Naive B cell (primary cell): Measurements from ENCODE around the gene PCBP3. TPM values are rescaled to one million over a fixed set of nuclear protein-coding genes. Genes with fewer than 3 reads are reported as not detected.
A peak's percentile ranks its signal among the peaks of the same experiment; 100 is the strongest.

Experiments
- ATAC-seq, 2 donors: fragments of 150-1000 bp; cut with Tn5 transposase; 2 replicates each; pipeline ENCODE4 v1.10.0; 2021; ENCODE audit warnings: low read depth in 2 of 2, mild to moderate bottlenecking in 2 of 2, moderate library complexity in 2 of 2
- DNase-seq: peaks from one replicate; pipeline ENCODE4 v3.0.0; 2022
- H3K27ac Mint-ChIP-seq, 6 donors: one replicate each; pipeline ENCODE4 v1.8.0; 2020 to 2022; ENCODE audit warnings: mild to moderate bottlenecking in 6 of 6, mixed read lengths in 6 of 6, moderate library complexity in 5 of 6, inconsistent platforms in 2 of 6
- H3K27me3 Mint-ChIP-seq, 3 donors: one replicate each; pipeline ENCODE4 v1.8.0; 2021 to 2022; ENCODE audit warnings: mixed read lengths in 3 of 3, mild to moderate bottlenecking in 1 of 3
- H3K36me3 Mint-ChIP-seq, 2 donors: one replicate each; pipeline ENCODE4 v1.8.0; 2020 to 2022; ENCODE audit warnings: mixed read lengths in 2 of 2, inconsistent platforms in 1 of 2, mild to moderate bottlenecking in 1 of 2
- H3K4me1 Mint-ChIP-seq, 3 donors: one replicate each; pipeline ENCODE4 v1.8.0; 2020 to 2022; ENCODE audit warnings: mixed read lengths in 3 of 3, inconsistent platforms in 1 of 3, mild to moderate bottlenecking in 1 of 3, moderate library complexity in 1 of 3
- H3K4me3 Mint-ChIP-seq, 8 donors: one replicate each; pipeline ENCODE4 v1.8.0; 2020 to 2022; ENCODE audit warnings: mild to moderate bottlenecking in 8 of 8, mixed read lengths in 8 of 8, moderate library complexity in 8 of 8, inconsistent platforms in 2 of 8
- H3K9me3 Mint-ChIP-seq, 7 donors: one replicate each; pipeline ENCODE4 v1.8.0; 2020 to 2022; ENCODE audit warnings: mixed read lengths in 7 of 7, mild to moderate bottlenecking in 5 of 7, inconsistent platforms in 2 of 7, moderate library complexity in 1 of 7
- polyA plus RNA-seq, 6 donors: library from polyadenylated mRNA; unstranded; fragments of 300-500 nt; fragmentation: Illumina TruSeq; gene quantifications; one replicate each; pipeline ENCODE4 v1.2.3, GENCODE V29; 2021; ENCODE audit warnings: low read depth in 6 of 6

PCBP3 gene
- polyA plus RNA-seq, 6 donors from 2014 or later, result 0.60 to 1.5 (median 0.93) TPM; not detected in 2

DNA sequence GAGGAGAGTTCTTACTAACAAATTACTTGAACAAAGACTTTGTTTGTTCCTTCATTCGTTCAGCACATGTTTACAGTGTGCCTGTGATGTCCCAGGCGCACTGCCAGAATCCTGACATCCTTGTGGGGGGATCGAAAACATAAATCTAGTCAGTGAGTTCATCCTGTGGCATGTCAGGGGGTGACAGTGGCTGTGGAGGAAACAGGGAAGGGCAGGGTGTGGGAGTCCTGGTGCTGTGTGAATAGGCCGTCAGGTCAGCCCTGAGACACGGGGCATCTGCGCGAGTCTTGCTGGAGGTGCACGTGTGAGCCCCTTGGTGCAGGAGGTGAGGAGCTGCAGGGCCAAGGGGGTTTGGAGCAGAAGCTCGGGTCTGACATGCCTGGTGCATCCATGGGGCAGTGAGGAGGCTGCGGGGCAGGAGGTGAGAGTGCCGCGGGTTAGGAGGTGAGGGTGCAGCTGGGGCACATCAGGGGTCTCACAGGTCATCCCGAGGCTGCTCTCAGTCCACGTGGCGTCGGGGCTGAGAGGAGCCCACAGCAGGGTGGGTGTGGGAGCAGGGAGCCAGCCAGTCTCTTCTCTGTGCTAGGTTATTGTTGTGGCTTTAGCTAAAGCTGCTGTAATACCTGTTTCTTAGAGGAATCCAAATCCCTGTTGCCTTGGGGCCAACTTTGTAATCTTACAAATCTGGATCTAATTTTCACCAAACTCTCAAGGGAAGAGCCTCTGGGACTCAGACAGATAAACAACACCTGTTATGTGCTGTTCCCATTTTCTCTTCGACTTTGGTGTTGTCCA, 93.4 kb downstream of the PCBP3 start:
- peaks cover 0 to 5% (median 0%) of the 10 kb centered on the region in 3 donors for H3K4me1 Mint-ChIP-seq
- H3K27ac Mint-ChIP-seq, result peak overlapping the region in 1 of 6 donors; percentile 53
- H3K27me3 Mint-ChIP-seq, result peaks cover 0 to 26% (median 14%) of the 10 kb centered on the region in 3 donors
- ATAC-seq (no peak), DNase-seq (no peak)
- H3K36me3 Mint-ChIP-seq, result peaks cover 0 to 10% of the 10 kb centered on the region in 2 donors
- H3K4me3 Mint-ChIP-seq, result no peak overlapping the region
- H3K9me3 Mint-ChIP-seq, result peaks cover 0 to 15% (median 3%) of the 10 kb centered on the region in 7 donors

DNA sequence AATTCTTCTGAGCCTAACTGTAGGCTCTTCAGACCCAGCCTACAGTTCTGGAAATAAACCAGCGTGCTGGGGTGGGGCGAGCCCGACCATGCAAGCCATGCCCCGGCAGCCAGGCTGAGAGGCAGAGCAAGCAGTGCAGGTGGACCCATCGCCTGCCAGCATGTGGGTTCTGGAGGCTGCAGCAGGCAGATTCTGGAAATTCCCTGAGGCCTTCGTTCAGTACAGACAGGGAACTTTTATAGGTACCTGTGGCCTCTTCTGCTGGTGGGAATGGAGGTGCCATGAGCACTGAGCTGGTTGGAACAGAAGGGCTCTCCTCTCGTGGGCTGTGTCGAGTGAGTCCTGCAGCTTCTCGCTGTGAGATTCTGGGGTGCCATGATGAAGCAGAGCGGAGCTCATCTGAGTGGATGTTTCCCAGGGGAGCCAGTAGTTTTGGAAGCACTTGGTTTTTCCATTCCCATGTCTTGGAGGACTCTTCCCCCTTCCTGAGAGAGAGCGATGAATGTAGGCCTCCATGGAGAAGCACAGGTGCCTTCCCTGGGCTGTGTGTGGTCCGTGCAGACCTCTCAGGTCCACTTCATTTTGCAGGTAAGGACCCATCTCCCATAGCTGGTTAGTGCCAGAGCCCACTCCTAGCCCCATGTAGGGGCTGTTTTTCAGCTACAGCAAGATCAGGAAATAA, 94.1 kb downstream of the PCBP3 start:
- H3K4me1 Mint-ChIP-seq, result peaks cover 0 to 5% (median 0%) of the 10 kb centered on the region in 3 donors
- peaks cover 0 to 10% of the 10 kb centered on the region in 2 donors for H3K36me3 Mint-ChIP-seq
- DNase-seq (no peak), ATAC-seq (no peak)
- H3K4me3 Mint-ChIP-seq, result no peak overlapping the region
- peaks cover 3 to 26% (median 14%) of the 10 kb centered on the region in 3 donors for H3K27me3 Mint-ChIP-seq
- H3K27ac Mint-ChIP-seq, result no peak overlapping the region
- H3K9me3 Mint-ChIP-seq, result peaks cover 0 to 9% (median 3%) of the 10 kb centered on the region in 7 donors

DNA sequence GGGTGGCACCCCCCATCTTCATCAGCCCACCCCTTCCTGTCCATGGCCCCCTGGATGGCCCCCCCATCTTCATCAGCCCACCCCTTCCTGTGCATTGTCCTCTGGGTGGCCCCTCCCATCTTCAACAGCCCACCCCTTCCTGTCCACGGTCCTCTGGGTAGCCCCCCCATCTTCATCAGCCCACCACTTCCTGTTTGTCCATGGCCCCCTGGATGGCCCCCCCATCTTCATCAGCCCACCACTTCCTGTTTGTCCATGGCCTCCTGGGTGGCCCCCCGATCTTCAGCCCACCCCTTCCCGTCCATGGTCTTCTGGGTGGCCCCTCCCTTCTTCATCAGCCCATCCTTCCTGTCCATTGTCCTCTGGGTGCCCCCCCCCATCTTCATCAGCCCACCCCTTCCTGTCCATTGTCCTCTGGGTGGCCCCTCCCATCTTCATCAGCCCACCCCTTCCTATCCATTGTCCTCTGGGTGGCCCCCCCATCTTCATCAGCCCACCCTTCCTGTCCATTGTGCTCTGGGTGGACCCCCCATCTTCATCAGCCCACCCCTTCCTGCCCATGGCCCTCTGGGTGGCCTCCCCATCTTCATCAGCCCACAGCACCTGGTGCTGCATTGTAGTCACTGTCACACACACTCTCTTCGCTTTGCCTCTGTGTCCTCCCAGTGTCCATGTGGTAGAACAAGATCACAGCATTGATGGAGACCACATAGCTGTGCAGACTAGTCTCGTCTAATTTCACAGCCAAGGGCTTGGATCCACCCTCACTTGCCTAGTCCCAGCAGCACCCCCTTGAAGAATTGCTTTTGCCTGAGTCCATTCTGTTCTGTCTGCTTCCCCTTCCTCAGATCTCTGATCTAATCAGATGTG, 95.9 kb downstream of the PCBP3 start:
- Mint-ChIP-seq H3K4me3 (peak overlapping the region in 1 of 8 donors; percentile 20), H3K27me3 (peaks cover 3 to 18% (median 5%) of the 10 kb centered on the region in 3 donors), H3K4me1 (peaks cover 0 to 5% (median 0%) of the 10 kb centered on the region in 3 donors), H3K36me3 (peaks cover 0 to 4% of the 10 kb centered on the region in 2 donors), H3K9me3 (peaks cover 0 to 1% (median 0%) of the 10 kb centered on the region in 7 donors), H3K27ac (no peak overlapping the region)
- DNase-seq (no peak), ATAC-seq (no peak)

DNA sequence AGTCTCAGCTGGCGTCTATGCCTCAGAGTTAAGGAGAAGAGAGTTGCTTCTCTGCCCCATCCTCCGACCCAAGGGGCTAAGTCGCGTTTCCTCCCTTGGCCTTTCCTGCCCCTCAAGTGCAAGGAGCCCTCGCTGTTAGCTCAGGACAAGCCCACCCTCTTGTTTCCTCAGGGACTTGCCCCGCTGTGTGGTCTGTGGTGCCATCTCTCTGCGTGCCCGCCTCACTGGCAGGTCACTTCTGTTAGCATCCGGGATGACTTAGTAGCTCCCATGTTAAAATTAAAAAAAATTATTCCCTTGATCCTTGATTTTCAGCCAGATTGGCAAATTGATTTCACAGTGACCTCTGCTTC, 96.5 kb downstream of the PCBP3 start:
- no peak overlapping the region for H3K4me3 Mint-ChIP-seq
- peaks cover 0 to 5% (median 0%) of the 10 kb centered on the region in 3 donors for H3K4me1 Mint-ChIP-seq
- no peak for ATAC-seq

DNA sequence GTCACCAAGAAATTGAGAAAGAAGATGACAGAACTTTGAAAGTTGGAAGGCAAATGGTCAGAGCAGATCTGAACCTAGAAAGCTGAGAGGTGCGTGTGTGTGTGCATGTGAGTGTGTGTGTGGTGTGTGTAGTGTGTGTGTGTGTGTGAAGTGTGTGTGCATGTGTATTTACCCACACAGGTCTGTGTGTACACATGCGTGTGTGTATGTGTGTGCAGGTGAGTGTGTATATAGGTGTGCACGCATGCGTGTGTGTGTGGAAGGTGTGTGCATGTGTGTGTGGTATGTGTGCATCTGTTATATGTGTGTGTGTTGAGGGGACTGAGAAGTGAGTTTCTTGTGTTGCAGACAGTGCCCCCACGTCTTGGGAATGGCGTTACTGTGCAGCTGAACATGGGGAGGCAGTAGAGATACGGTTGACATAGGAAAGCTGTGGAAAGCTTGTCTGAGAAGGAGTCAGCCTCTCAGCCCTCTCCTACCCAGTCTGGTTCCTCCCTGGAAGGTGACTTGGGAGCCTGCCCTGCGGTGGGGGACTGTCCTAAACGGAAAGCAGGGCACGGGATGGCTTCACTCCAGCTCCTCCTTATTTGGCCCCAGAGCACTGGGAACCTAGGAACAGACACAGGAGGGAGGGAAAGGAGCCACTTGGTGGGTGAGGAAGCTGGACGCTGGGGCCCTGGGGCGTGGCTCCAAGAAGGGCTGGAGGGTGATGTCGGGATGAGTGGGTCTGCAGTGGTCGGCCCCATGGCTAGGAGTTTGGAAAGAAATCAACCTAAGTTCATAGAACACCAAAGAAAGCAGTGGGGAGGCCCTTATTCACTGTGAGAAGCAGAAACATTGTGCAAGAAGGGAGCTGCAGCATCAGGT, 97.2 kb downstream of the PCBP3 start:
- Mint-ChIP-seq H3K4me3 (no peak overlapping the region), H3K36me3 (peaks cover 0 to 5% of the 10 kb centered on the region in 2 donors), H3K27me3 (peaks cover 3 to 12% (median 4%) of the 10 kb centered on the region in 3 donors), H3K4me1 (peaks cover 0 to 5% (median 0%) of the 10 kb centered on the region in 3 donors), H3K9me3 (peaks cover 0 to 4% (median 0%) of the 10 kb centered on the region in 7 donors), H3K27ac (no peak overlapping the region)
- DNase-seq (no peak), ATAC-seq (no peak)

More for the DNA sequence above, 96.5 kb downstream of the PCBP3 start:
- no peak for DNase-seq
- no peaks in the 10 kb centered on the region for H3K36me3 Mint-ChIP-seq
- H3K27ac Mint-ChIP-seq, result no peak overlapping the region
- peaks cover 0 to 12% (median 3%) of the 10 kb centered on the region in 3 donors for H3K27me3 Mint-ChIP-seq
- H3K9me3 Mint-ChIP-seq, result no peaks in the 10 kb centered on the region

DNA sequence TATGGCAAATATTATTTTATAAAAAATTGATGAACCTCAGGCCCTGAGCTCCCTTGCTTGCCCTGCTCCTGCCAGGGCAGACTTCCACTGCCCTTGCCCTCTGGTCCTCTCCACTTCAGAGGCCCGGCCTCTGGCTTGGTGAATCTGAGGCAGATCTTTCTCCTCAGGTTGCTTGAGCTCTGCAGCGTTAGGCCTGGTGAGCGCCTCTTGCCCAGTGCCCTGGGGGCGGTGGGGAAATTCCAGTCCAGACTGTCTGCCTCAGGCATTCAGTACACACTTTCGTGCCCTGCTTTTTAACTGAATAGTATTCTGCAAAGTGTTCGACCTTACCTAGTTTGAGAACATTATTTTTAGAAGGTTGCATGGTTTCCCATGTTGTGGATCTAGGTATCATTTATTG, 98.2 kb downstream of the PCBP3 start:
- DNase-seq (no peak), ATAC-seq (no peak)
- H3K27ac Mint-ChIP-seq, result no peak overlapping the region
- H3K36me3 Mint-ChIP-seq, result peaks cover 0 to 5% of the 10 kb centered on the region in 2 donors
- no peak overlapping the region for H3K4me3 Mint-ChIP-seq
- peaks cover 0 to 4% (median 0%) of the 10 kb centered on the region in 7 donors for H3K9me3 Mint-ChIP-seq
- peaks cover 0 to 2% (median 0%) of the 10 kb centered on the region in 3 donors for H3K4me1 Mint-ChIP-seq
- H3K27me3 Mint-ChIP-seq, result peaks cover 3 to 4% (median 3%) of the 10 kb centered on the region in 3 donors

DNA sequence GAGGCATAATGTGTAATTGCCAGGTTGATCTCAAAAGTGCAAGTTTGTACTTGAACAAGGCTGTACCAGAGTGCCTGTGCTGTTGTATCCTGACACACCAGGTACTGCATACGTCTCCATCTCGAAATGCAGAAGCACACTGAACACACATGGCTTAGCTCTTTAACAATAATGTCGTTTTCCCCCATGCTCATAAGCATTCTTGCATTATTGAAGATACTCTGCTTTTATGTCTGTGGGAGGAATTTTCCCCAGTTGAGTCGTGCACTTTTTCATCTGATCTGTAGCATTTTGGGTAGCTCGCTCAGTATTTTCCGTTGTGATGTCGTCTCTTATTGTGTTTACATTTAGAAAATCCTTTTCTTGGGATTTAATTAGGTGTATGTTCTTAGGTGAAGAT, 98.7 kb downstream of the PCBP3 start:
- Mint-ChIP-seq H3K27me3 (peaks cover 0 to 4% (median 3%) of the 10 kb centered on the region in 3 donors), H3K36me3 (peaks cover 0 to 5% of the 10 kb centered on the region in 2 donors), H3K4me3 (no peak overlapping the region), H3K27ac (no peak overlapping the region), H3K4me1 (no peaks in the 10 kb centered on the region), H3K9me3 (peaks cover 0 to 4% (median 0%) of the 10 kb centered on the region in 7 donors)
- DNase-seq, result no peak
- ATAC-seq, result no peak

DNA sequence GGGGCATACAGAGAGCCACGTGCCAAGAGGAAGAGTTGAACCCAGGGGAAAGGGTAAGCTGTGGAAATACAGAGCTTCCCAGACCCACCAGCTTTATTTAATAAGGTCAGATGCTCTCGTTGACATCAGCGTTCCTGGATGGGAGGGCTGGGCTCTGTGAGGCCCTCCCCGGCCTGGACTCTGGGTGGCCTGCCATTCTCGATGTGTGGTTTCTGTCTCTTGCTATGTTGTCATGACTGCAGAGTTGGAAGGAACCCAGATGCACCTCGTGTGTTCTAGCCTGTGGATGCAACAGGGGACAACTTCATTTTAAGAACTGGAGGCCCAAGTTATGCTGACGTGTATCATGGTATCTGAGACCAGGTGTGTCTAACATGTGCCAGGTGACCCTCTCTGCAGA, 101.7 kb downstream of the PCBP3 start:
- Mint-ChIP-seq H3K27ac (no peak overlapping the region), H3K9me3 (peaks cover 0 to 4% (median 0%) of the 10 kb centered on the region in 7 donors), H3K4me3 (peak overlapping the region in 1 of 8 donors; percentile 72), H3K36me3 (peaks cover 0 to 5% of the 10 kb centered on the region in 2 donors), H3K4me1 (no peaks in the 10 kb centered on the region), H3K27me3 (peaks cover 3 to 10% (median 6%) of the 10 kb centered on the region in 3 donors)
- DNase-seq, result no peak
- no peak for ATAC-seq

DNA sequence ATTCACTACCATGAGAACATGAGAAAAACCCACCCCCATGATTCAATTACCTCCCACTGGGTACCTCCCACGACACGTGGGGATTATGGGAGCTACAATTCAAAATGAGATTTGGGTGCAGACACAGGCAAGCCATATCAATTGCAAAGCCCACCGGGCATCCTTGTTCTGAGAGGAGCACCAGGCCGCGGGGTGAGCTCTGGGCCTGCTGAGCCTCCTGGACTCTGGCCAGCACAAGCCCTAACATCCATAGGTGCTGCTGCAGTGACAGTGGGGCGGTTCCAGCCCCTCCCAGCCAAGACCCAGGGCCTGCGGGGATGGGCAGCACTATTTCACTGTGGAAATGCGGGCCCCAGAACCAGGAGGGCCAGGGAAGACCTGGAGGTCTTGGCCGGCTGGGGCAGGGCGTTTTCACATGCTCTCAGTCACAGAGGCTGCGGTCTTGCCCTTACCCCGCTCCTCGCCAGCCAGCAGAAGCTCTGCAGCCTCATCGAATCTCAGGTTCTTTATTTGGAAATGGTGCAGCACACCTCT, 103.8 kb downstream of the PCBP3 start:
- H3K4me1 Mint-ChIP-seq, result no peaks in the 10 kb centered on the region
- H3K27ac Mint-ChIP-seq, result no peak overlapping the region
- ATAC-seq (no peak), DNase-seq (no peak)
- H3K36me3 Mint-ChIP-seq, result peaks cover 0 to 5% of the 10 kb centered on the region in 2 donors
- H3K4me3 Mint-ChIP-seq, result no peak overlapping the region
- H3K27me3 Mint-ChIP-seq, result peaks cover 1 to 10% (median 6%) of the 10 kb centered on the region in 3 donors
- H3K9me3 Mint-ChIP-seq, result peaks cover 0 to 4% (median 0%) of the 10 kb centered on the region in 7 donors

DNA sequence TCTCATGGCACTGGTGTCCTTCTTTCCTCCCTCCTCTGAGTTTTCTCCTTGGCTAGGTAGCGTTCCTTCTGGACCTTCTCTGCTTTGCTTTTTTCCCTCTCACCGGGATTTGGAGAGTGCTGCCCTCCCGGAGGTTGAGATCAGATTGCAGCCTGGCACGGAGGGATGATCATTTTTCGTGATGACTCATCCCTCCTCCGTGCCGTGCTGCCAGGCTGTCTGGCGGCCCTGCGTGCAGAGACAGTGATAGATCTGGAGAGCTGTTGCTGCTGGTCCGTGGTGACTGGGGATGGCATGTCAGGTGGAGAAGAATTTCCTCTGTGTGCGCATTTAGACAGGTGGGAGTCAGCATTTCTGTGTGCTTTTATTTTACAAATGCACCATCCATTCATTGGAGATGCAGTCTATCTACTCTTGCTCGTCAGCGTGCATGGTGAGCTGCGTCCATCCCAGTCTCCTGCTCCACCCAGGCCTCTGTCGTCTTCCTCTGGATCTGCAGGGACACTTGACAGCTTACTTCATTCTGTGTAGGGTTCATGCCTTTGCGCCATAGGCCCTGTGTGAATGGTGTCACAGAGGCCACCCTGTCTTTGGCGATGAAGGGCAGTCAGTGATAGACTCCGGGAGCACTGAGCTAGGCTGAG, 104.4 kb downstream of the PCBP3 start:
- Mint-ChIP-seq H3K27me3 (peaks cover 0 to 10% (median 6%) of the 10 kb centered on the region in 3 donors), H3K4me3 (no peak overlapping the region), H3K27ac (peak overlapping the region in 1 of 6 donors; percentile 76), H3K9me3 (peaks cover 0 to 4% (median 0%) of the 10 kb centered on the region in 7 donors), H3K4me1 (no peaks in the 10 kb centered on the region), H3K36me3 (peaks cover 0 to 5% of the 10 kb centered on the region in 2 donors)
- ATAC-seq, result no peak
- no peak for DNase-seq

DNA sequence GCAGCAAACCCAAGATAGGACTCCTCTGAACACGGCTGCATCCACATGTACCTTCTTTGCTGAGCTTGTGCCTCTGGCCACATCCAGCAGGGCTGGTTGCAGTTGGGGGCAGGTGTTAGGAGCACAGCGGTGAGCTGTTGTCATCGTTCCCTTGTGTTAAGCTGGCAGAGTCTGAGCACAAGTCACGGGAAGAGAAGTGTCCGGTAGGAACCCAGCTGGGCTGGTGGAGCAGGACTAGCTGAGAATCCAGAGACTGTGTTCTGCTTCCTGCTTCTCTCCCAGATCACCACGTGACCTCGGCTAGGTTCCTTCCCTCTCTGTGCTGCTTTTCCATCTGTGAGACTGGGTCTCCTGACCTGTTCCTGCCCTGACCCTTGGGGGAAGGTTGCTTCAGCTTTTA, 105.1 kb downstream of the PCBP3 start:
- Mint-ChIP-seq H3K27me3 (peaks cover 0 to 10% (median 6%) of the 10 kb centered on the region in 3 donors), H3K27ac (no peak overlapping the region), H3K4me3 (no peak overlapping the region), H3K9me3 (peaks cover 0 to 4% (median 0%) of the 10 kb centered on the region in 7 donors), H3K4me1 (no peaks in the 10 kb centered on the region), H3K36me3 (peaks cover 0 to 5% of the 10 kb centered on the region in 2 donors)
- ATAC-seq, result no peak
- no peak for DNase-seq
